Measurements from ENCODE around the gene RAP1GAP. TPM values are rescaled to one million over a fixed set of nuclear protein-coding genes. Genes with fewer than 3 reads are reported as not detected.

RAP1GAP gene
- total RNA-seq, 1 experiment from 2014 or later: 30.2 TPM

- no peak overlapping the region for H3K4me3 ChIP-seq
- TF ChIP-seq EZH2 (IDR thresholded peaks at IDR 0.05; ENCODE audit: low read depth): no peak
- no peak for TF ChIP-seq CTCF (conservative IDR thresholded peaks at IDR 0.05)
- no peaks in the 10 kb centered on the region for H3F3A ChIP-seq (ENCODE audit: insufficient read depth, low read depth)
- H3K27ac ChIP-seq: no peak overlapping the region
- H3K9me3 ChIP-seq (ENCODE audit: insufficient read depth, low read depth): no peaks in the 10 kb centered on the region
- no peaks in the 10 kb centered on the region for H3K79me2 ChIP-seq (ENCODE audit: low read depth)
- ChIA-PET CTCF (no interaction called here), POLR2A (ENCODE audit: unreplicated experiment) (no interaction called here)
- no peak overlapping the region for H3K4me2 ChIP-seq
- H3K27me3 ChIP-seq (ENCODE audit: insufficient read depth, low read depth): no peaks in the 10 kb centered on the region
- H3K36me3 ChIP-seq (ENCODE audit: low read depth): no peaks in the 10 kb centered on the region
- no peaks in the 10 kb centered on the region for H3K4me1 ChIP-seq (replicated peaks; ENCODE audit: insufficient read depth)
- intact Hi-C loops (cut with micrococcal nuclease; ENCODE audit: unreplicated experiment): no loop called here
- H2AFZ ChIP-seq: no peak overlapping the region
- DNase-seq: peak in 1 of 2 experiments; percentile 42
- BruUV-seq (replicated peaks): no TSS peak
- H3K9me2 ChIP-seq (ENCODE audit: insufficient read depth): no peaks in the 10 kb centered on the region
- no peaks in the 10 kb centered on the region for H4K20me1 ChIP-seq (ENCODE audit: insufficient read depth)
Observed at GRCh38 chr1:21552715-21553114, 116.4 kb downstream of the RAP1GAP start.

GRCh38 chr1:21550866-21551475 lies 118.2 kb downstream of the RAP1GAP start:
- Histone ChIP-seq H3K27me3 (ENCODE audit: insufficient read depth, low read depth) (no peaks in the 10 kb centered on the region), H3F3A (ENCODE audit: insufficient read depth, low read depth) (no peaks in the 10 kb centered on the region), H3K9me3 (ENCODE audit: insufficient read depth, low read depth) (no peaks in the 10 kb centered on the region), H2AFZ (no peak overlapping the region), H3K79me2 (ENCODE audit: low read depth) (no peaks in the 10 kb centered on the region), H3K36me3 (ENCODE audit: low read depth) (no peaks in the 10 kb centered on the region), H3K4me3 (no peak overlapping the region), H3K27ac (no peak overlapping the region), H4K20me1 (ENCODE audit: insufficient read depth) (no peaks in the 10 kb centered on the region), H3K9me2 (ENCODE audit: insufficient read depth) (no peaks in the 10 kb centered on the region), H3K4me1 (replicated peaks; ENCODE audit: insufficient read depth) (no peaks in the 10 kb centered on the region), H3K4me2 (no peak overlapping the region)
- no TSS peak for BruUV-seq (replicated peaks)
- ChIA-PET POLR2A (ENCODE audit: unreplicated experiment) (no interaction called here), CTCF (no interaction called here)
- TF ChIP-seq CTCF (conservative IDR thresholded peaks at IDR 0.05) (no peak), EZH2 (IDR thresholded peaks at IDR 0.05; ENCODE audit: low read depth) (no peak)
- intact Hi-C loops (cut with micrococcal nuclease; ENCODE audit: unreplicated experiment): no loop called here
- no peak for DNase-seq

GRCh38 chr1:21550097-21550496 lies 119.1 kb downstream of the RAP1GAP start:
- no TSS peak for BruUV-seq (replicated peaks)
- H3K4me2 ChIP-seq: no peak overlapping the region
- no peak overlapping the region for H3K4me3 ChIP-seq

More at GRCh38 chr1:21550097-21550496, 119.1 kb downstream of the RAP1GAP start:
- ChIA-PET POLR2A (ENCODE audit: unreplicated experiment) (no interaction called here), CTCF (no interaction called here)
- no peaks in the 10 kb centered on the region for H3K27me3 ChIP-seq (ENCODE audit: insufficient read depth, low read depth)
- no peak overlapping the region for H2AFZ ChIP-seq
- no peaks in the 10 kb centered on the region for H3K36me3 ChIP-seq (ENCODE audit: low read depth)
- no peaks in the 10 kb centered on the region for H3K9me3 ChIP-seq (ENCODE audit: insufficient read depth, low read depth)
- TF ChIP-seq CTCF (conservative IDR thresholded peaks at IDR 0.05): no peak
- TF ChIP-seq EZH2 (IDR thresholded peaks at IDR 0.05; ENCODE audit: low read depth): no peak
- intact Hi-C loops (cut with micrococcal nuclease; ENCODE audit: unreplicated experiment): no loop called here
- H3K4me1 ChIP-seq (replicated peaks; ENCODE audit: insufficient read depth): no peaks in the 10 kb centered on the region
- no peaks in the 10 kb centered on the region for H3K9me2 ChIP-seq (ENCODE audit: insufficient read depth)
- no peaks in the 10 kb centered on the region for H3F3A ChIP-seq (ENCODE audit: insufficient read depth, low read depth)
- no peaks in the 10 kb centered on the region for H3K79me2 ChIP-seq (ENCODE audit: low read depth)
- H3K27ac ChIP-seq: no peak overlapping the region
- H4K20me1 ChIP-seq (ENCODE audit: insufficient read depth): no peaks in the 10 kb centered on the region
- no peak for DNase-seq

Measured in PC-9 (cell line).